ACC112 (cell line): Measurements from ENCODE around the gene UIMC1.

Experiments
- H2AFZ ChIP-seq: fragments of 200-600 bp; sonication (generic); one replicate; pipeline ENCODE4 v1.6.0; 2017; ENCODE audit warnings: antibody characterized with exemption, low read length; ENCODE audit not compliant: unreplicated experiment
- H3K27ac ChIP-seq: fragments of 200-600 bp; sonication (generic); 2 replicates; pipeline ENCODE4 v1.5.1; 2014; ENCODE audit warnings: low read depth, mild to moderate bottlenecking, antibody characterized with exemption, low read length, moderate library complexity
- H3K27me3 ChIP-seq: fragments of 200-600 bp; sonication (generic); 2 replicates; pipeline ENCODE4 v1.6.1; 2014; ENCODE audit warnings: mild to moderate bottlenecking, antibody characterized with exemption, low read length, moderate library complexity, mixed read lengths; ENCODE audit not compliant: insufficient read depth
- H3K36me3 ChIP-seq: fragments of 200-600 bp; sonication (generic); 2 replicates; pipeline ENCODE4 v1.6.1; 2016; ENCODE audit warnings: mild to moderate bottlenecking, antibody characterized with exemption, low read length, moderate library complexity, mixed read lengths; ENCODE audit not compliant: insufficient read depth
- H3K4me1 ChIP-seq: fragments of 200-600 bp; sonication (generic); one replicate; pipeline ENCODE4 v1.6.1; 2016; ENCODE audit warnings: low read length, mixed read lengths; ENCODE audit not compliant: insufficient read depth, unreplicated experiment, control insufficient read depth
- H3K4me3 ChIP-seq: fragments of 200-600 bp; sonication (generic); 2 replicates; pipeline ENCODE4 v1.5.1; 2014; ENCODE audit warnings: mild to moderate bottlenecking, low read depth, low read length
- H3K79me2 ChIP-seq: fragments of 200-600 bp; sonication (generic); one replicate; pipeline ENCODE4 v1.6.0; 2016; ENCODE audit warnings: low read length; ENCODE audit not compliant: control insufficient read depth, unreplicated experiment, insufficient read depth

The UIMC1 gene

DNA sequence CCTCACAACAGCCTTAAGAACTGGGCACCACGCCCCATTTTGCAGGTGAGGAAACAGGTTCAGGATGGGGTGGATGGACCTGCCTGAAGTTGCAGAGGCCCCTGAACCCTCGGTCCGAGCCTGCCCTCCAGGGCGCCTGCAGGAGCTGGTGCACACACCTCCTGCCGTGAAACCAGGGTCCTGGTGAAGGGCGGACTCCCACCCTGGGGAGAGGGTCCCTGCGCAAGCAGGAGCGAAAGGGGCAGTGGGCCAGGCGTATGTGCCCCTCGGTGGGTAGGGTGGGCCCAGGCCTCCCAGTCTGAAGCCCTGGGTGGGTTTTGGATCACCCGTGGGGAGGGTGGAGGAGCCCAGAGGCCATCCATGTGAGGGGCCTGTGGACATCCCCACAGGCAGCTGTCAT lies 145.3 kb downstream of the UIMC1 start:
- no peaks in the 10 kb centered on the region for H3K79me2 ChIP-seq
- no peak overlapping the region for H2AFZ ChIP-seq
- no peaks in the 10 kb centered on the region for H3K36me3 ChIP-seq
- H3K4me1 ChIP-seq, result no peaks in the 10 kb centered on the region
- H3K4me3 ChIP-seq, result no peak overlapping the region
- H3K27ac ChIP-seq, result no peak overlapping the region
- peaks cover 77% of the 10 kb centered on the region for H3K27me3 ChIP-seq

DNA sequence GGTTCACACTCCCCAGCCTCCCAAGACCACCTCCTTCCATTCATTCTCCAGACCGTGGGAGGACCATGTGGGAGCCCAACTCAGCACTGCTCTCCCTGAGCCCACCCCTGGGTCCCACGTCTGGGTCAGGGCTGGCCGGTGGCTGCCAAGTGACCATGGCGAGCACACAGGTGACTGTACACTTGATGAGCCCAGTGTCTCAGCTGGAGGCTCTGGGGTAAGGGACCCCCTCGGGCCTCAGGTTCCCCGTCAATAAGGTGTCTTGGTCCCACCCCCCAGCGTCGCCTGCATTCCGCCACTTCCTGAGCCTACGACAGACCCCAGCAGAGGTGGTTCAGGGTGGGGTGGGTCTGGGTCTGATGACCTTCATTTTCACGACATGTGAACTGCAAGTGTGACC lies 146.2 kb downstream of the UIMC1 start:
- no peaks in the 10 kb centered on the region for H3K4me1 ChIP-seq
- no peaks in the 10 kb centered on the region for H3K79me2 ChIP-seq
- no peaks in the 10 kb centered on the region for H3K36me3 ChIP-seq
- H3K27ac ChIP-seq, result no peak overlapping the region
- H3K27me3 ChIP-seq, result peaks cover 68% of the 10 kb centered on the region
- no peak overlapping the region for H2AFZ ChIP-seq
- no peak overlapping the region for H3K4me3 ChIP-seq

DNA sequence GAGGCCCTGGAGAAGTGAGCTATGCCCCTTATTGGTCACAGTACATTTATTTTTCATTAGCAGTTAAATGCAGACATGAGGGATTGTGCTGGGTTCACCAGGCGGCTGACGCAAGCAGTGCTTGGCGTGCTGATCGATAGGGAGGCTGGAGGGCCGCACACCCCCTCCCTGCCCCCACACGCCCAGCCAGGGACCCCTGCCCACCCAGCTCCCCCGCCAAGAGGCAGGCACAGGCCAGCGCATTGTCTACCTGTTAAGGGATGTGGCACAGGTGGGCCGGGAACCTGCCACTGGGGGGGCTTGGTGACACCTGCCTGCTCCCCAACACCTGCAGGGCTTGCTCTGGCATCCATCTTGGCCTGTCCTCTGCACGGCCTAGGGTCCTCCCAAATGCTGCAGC lies 146.7 kb downstream of the UIMC1 start:
- Histone ChIP-seq H3K27me3 (peaks cover 63% of the 10 kb centered on the region), H3K27ac (no peak overlapping the region), H2AFZ (no peak overlapping the region), H3K4me1 (no peaks in the 10 kb centered on the region), H3K36me3 (no peaks in the 10 kb centered on the region), H3K79me2 (no peaks in the 10 kb centered on the region), H3K4me3 (no peak overlapping the region)

DNA sequence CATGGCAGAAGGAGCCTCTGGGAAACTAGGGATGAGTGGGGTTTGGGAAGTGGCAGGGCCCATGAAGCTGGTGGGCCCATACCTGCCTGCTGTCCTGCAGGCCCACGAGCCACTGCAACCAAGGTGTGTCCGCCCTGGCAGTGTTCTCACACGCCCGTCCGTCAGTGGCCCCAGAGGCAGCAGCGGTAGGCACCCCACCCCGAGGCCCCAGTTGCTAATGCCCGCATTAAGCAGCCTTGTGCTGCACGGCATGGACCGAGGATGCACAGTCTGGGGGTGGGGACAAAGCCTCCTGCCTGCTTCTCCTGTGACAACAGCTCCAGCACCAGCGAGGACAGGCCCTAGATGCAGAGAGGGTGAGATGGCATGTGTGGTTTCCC lies 148.7 kb downstream of the UIMC1 start:
- Histone ChIP-seq H3K36me3 (no peaks in the 10 kb centered on the region), H2AFZ (no peak overlapping the region), H3K79me2 (no peaks in the 10 kb centered on the region), H3K27ac (no peak overlapping the region), H3K27me3 (peaks cover 49% of the 10 kb centered on the region), H3K4me3 (no peak overlapping the region), H3K4me1 (no peaks in the 10 kb centered on the region)

DNA sequence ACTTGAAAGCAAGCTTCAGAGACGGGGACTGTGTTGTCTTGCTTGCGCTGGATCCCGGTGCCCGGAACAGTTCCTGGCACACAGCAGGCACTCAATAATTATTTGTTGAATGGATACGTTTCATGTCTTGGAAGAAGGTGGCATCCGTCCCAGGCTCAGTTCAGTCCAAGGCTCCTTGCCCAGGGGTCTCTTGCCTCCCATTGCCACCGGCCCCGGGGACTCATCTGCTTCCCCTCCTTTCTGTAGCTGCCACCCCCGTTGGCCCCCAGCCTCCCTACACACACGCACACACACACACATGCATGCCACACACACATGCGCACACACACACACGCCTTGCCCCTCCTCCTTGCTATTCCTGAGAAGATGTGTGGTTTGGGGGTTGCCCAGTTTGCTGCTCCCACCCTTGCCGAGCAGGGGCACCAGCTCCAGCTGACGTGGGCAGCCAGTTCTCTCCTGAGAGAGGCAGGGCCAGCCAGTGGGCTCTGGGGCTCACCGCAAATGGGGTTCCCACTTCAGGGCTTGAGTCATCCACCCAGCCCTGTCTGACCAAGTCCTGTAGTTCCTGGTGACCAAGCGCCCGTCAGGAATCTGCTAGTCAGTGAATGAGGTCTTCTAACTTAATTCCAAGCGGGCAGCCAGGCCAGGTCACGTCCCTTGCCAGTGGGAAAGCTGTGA lies 149.2 kb downstream of the UIMC1 start:
- Histone ChIP-seq H3K27ac (no peak overlapping the region), H2AFZ (no peak overlapping the region), H3K27me3 (peaks cover 44% of the 10 kb centered on the region), H3K36me3 (no peaks in the 10 kb centered on the region), H3K79me2 (no peaks in the 10 kb centered on the region), H3K4me1 (no peaks in the 10 kb centered on the region), H3K4me3 (no peak overlapping the region)

DNA sequence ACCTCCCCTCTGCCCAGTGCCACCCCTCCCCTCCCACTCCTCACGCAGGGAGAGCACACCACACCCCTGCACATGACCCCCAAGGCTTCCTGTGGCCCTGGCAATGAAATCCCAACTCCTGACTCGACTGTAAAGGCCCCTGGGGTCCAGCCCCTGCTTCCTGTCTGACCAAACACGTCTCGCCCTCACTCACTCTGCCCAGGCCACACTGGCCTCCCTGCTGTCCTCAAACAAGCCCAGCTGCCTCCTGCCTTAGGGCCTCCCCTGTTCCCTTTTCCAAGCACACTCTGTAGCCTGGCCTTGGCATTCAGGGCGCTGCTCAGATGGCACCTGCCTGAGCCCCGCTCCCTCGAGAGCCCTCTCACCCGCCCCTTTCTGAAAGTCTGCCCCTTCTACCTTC lies 149.8 kb downstream of the UIMC1 start:
- Histone ChIP-seq H3K27me3 (peaks cover 38% of the 10 kb centered on the region), H3K4me1 (no peaks in the 10 kb centered on the region), H3K4me3 (no peak overlapping the region), H2AFZ (no peak overlapping the region), H3K36me3 (no peaks in the 10 kb centered on the region), H3K27ac (no peak overlapping the region), H3K79me2 (no peaks in the 10 kb centered on the region)

DNA sequence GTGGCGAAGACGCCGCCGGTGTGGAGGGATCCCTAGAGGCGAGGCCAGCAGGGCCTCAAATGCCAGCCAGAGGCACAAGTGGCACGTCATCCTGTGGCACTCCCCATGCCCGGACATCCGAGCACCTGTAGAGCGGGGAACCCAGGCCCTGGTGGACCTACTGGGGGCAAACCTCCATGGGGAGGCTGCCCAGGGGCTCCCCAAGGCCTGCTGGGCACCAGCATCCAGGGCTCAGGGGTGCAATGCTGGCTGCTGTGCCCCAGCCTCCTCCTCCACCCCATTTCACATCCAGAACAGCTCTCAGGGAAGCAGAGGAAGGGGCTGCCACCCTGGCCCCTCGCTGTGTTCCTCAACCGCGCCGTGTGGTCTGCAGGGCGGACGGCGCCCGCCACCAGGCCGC lies 151.0 kb downstream of the UIMC1 start:
- no peak overlapping the region for H2AFZ ChIP-seq
- H3K36me3 ChIP-seq, result no peaks in the 10 kb centered on the region
- H3K79me2 ChIP-seq, result no peaks in the 10 kb centered on the region
- H3K4me1 ChIP-seq, result no peaks in the 10 kb centered on the region
- H3K27ac ChIP-seq, result no peak overlapping the region
- H3K4me3 ChIP-seq, result no peak overlapping the region
- peaks cover 36% of the 10 kb centered on the region for H3K27me3 ChIP-seq
